Measurements from ENCODE around the gene GTF2H2C. TPM values are rescaled to one million over a fixed set of nuclear protein-coding genes. Genes with fewer than 3 reads are reported as not detected.
"Not testable (repeated sequence)": the region's sequence is repeated elsewhere in the genome, so short reads cannot be mapped to it uniquely, and the experiment has no call there.

GTF2H2C gene
- 42.3 TPM for total RNA-seq

DNA sequence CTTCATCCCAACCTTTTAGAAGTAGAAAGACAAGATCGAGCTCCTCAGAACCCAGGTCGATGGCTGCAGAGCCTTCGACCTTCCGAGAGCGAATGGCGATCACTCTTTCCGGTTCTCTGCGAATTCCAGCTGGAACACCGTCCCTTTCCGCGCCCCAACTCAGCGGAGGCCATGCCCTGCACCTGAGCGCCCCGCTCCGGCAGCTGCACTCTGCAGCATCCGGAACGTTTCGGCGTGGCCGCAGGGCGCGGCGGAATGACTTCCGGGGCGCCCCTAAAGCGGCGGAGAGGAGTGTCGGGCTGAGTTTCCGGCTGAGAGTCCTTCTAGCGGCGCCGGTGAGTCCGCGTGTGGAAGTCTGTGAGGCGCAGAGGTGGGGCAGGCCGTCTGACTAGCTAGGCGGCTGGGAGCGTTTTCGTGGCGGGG, at the start of gene GTF2H2C:
Gene GTF2H2C (plus strand): TSS at position 284 of the 423 bp plus-strand sequence. CDS start 4,942 bp downstream, outside the sequence.
- peak; percentile 74 for DNase-seq

DNA sequence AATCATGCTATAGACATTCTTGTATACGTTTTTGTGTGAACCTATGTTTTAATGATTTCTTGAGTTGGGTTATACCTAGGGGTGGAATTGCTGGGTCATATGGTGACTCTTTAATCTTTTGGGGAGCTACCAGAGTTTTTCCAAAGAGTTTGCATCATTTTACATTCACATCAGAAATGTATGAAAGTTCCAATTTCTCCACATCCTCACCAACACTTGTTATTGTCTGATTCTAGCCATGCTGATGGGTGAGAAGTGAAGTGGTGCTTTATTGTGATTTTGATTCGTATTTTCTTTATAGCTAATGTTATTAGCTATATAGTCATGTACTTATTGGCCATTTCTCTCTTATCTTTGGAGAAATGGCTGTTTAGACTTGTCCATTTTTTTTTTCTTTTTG, 49.3 kb upstream of the GTF2H2C start:
- DNase-seq, result no peak

DNA sequence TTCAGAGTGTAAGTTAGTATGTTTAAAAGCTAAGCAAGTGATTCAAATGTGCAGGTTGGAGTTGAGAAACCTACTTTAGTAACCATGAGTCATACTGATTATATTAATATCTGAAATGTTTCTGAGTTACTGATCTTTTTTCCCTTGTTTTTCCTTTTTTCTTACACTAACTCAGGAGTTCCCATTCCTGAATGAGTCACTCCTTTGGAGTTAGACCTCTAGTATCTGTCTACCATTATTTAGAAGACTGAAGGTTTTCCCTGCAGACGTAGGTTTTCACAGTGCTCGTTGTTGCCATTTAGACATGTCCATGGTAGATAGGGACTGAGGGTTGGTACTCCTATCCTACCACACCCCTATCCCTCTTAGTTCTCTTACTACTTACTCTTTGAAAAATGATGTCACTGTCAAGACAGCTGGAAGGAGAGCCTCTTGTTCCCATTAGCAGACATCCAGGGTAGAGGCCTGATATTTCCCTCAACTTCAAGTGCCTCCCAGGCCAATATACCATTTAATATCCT, 47.2 kb upstream of the GTF2H2C start:
- DNase-seq, result no peak

GRCh38 chr5:69515570-69515969, 44.4 kb upstream of the GTF2H2C start:
- DNase-seq, result not testable (repeated sequence)

- DNase-seq, result no peak
These were observed 43.2 kb upstream of the GTF2H2C start for GRCh38 chr5:69516769-69517168.

- peak; percentile 29 for DNase-seq
These were observed 42.2 kb upstream of the GTF2H2C start for GRCh38 chr5:69517763-69518212.

- no peak for DNase-seq
These were observed 40.7 kb upstream of the GTF2H2C start for GRCh38 chr5:69519285-69519684.

GRCh38 chr5:69522035-69522434, 38.0 kb upstream of the GTF2H2C start:
- DNase-seq, result no peak

DNA sequence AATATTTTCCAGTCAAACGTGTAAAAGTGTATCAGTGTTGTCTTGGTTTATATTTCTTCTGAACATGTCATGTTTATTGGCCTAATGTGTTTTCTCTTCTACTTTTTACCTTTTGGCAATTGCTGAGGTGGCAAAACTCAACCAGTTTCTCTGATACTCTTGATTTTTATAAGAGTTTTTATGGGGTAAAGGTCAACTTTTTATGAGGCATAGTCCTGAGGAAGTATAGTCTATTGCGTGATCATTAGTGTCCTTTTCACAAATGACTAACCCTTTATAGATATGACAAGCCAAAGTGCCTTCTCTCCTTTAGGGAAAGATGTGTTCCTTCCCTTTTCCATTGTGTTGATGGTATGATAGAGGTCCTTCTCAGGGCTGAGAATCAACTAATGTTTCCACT, 34.5 kb upstream of the GTF2H2C start:
- DNase-seq, result no peak

DNA sequence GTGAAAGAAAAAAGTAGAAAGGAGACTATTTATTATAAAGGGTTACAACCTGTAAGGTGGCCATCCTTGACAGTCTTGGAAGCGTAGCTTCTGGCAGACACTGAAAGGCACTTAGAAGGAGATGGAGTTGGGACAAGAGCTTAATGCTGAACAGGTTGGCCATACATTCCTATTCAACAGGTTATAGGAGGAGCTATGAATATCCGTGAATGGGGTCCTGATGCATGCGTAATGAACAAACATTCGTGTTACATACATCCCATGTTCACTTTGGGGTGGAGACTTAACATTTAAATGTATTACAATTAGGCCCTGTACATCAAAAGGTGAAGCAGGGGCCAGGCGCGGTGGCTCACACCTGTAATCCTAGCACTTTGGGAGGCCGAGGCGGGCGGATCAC, 33.3 kb upstream of the GTF2H2C start:
- no peak for DNase-seq

DNA sequence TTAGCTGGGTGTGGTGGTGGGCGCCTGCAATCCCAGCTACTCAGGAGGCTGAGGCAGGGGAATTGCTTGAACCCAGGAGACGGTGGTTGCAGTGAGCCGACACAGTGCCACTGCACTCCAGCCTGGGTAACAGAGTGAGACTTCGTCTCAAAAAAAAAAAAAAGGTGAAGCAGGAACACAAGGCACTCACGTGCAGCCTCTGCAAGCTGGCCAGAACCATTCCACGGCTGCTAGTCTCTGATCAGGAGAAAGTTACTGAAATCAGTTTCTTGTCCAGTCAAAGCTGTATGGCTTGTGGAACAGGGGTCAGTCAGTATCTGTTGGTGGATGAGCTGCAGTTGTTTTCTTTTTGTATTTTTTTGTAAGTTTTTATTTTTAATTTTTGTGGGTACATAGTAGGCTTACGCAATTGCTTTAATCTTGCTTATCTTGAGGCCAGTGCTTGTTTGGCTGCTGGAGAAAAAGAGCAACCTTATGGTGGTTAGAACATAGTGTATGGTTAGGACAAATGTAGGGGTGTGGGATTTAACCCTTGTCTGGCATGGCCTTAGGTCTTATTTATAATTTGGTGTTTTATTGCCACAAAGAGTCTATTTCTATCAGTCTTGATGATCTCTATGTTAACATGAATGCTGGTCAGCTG, 32.7 kb upstream of the GTF2H2C start:
- DNase-seq, result no peak

DNA sequence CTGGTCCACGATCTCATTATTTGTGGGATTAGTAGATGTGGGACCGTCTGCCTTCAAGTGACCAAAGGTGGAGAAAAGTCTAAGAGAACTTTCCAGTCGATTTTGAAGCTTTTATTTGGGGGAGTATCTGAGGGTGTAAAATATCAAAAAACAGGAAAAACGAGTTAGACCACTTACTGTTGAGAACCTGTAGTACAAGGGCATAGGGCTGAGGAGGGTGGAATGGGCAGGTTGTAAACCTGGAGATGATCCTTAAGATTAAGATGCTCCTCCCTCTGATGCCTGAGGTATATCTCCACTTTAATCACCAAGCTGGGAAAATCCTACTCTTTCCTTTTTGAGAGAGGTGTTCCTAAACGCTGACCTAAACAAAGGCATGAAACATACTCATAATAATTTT, 32.0 kb upstream of the GTF2H2C start:
- peak; percentile 20 for DNase-seq

DNA sequence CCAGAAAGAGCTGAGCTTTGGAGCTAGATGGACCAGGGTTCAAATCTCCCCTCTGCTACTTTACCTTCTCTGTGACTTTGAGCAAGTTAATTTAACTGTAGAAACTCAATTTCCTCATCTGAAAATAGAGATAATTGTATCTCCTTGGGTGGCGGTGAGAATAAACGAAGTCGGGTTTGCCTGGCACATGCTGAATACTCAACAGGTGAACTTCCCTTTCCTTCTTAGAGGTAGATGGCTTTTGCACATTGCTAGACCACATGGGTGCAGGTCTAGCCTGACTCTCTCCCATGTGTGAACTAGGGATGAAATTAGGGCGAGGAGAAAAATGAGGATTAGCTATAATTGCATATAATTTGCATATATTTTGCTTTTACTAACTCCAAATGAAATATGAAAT, 31.4 kb upstream of the GTF2H2C start:
- DNase-seq, result no peak

GRCh38 chr5:69530561-69531405, 29.2 kb upstream of the GTF2H2C start:
- DNase-seq, result no peak

DNA sequence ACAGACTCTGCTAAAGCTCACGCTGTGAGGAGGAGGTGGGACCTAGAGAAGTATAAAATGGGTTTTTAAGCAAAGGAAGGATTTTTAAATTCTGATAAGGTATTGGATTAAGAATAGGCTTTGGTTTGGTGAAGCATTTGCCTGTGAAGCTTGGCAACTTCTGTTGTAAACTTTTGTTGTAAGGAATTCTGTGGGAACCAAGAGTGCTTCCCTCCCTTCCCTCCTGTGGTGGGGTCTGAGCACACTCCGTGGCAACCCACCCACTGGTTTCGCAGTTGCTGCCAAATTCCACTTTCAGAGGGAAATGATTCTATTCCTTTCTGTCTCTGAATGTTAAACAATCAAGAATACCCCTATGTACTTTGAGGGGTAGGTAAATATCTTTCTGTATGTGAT, 28.6 kb upstream of the GTF2H2C start:
- DNase-seq, result no peak

GRCh38 chr5:69537911-69538310, 22.1 kb upstream of the GTF2H2C start:
- DNase-seq, result not testable (repeated sequence)

- DNase-seq, result not testable (repeated sequence)
These were observed 21.3 kb upstream of the GTF2H2C start for GRCh38 chr5:69538735-69539134.

DNA sequence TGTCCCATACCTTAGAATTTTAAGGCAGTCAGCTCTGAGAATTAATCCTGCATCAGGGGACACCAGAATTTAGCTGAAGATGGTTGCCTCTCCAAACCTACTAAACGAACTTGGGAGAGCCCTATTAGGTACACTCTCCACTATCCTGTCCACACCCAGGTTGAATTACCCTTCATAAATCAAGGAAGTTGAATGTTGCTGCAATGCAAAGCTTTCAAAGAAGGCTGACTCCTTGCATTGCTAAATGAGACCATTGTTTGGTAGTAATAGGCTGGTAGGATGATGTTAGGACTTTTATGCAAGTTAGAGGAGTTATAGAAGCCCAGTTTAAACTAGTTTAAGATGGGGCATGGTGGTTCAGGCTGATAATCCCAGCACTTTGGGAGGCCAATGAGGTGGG, 18.6 kb upstream of the GTF2H2C start:
- not testable (repeated sequence) for DNase-seq

DNA sequence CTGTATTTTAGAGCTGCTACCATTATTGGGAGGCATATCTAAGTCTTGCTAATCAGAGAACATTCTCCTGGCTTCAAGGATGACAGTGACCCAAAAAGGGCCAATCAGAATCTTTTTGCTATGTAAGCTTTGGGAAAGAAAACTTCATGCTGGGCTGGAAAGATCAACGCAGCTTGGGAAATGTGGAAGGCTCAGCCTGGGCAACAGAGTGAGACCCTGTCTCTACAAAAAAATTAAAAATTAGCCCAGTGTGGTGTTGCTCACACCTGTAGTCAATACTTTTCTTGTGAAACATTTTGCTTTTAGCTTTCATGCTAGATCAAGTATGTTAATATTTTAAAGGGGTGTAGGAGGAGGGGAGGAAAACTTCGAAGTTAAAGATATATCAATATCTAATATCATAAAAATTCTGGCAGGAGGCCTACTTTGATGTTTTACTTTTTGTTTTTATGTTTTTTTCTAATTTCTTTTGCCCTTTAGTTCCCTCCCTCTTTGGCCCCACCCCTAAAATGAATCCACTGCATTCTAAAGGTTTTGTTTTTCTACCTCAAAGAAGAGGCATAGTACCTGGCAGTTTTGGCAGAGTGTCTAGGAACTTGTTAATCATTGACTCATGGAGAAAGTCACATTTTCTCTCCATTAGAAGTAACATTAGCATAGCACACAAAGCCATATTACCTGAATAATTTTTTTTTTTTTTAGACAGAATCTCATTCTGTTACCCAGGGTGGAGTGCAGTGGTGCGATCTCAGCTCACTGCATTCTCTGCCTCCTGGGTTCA, 17.0 kb upstream of the GTF2H2C start:
- not testable (repeated sequence) for DNase-seq

GRCh38 chr5:69544602-69545001, 15.4 kb upstream of the GTF2H2C start:
- DNase-seq, result not testable (repeated sequence)

DNA sequence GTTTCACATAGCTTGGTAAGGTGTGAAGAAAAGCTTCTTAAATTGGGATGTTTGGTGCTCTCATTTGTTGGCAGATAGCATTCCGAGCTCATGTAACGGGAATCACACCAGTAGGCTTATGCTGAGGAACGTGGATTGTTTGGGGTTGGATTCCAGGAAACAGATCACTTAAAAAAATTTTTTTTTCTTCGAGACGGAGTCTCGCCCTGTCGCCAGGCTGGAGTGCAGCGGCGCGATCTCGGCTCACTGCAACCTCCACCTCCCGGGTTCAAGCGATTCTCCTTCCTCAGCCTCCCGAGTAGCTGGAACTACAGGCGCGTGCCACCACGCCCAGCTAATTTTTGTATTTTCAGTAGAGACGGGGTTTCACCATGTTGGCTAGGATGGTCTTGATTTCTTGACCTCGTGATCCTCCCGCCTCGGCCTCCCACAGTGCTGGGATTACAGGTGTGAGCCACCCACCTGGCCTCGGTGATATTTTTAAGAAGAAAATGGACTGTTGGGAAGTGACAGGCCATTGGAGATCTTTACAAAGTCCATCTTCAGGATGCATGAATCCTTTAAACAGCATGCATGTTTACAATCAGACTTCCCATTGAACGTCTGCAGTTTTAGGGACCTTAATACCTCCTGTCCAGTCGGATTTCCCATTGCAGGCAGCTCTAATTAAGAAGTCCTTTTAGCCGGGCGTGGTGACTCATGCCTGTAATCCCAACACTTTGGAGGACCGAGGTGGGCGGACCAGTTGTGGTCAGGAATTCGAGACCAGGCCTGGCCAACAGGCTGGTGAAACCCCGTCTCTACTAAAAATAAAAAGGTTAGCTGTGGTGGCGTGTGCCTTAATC, 818 bp downstream of the GTF2H2C start:
- DNase-seq, result not testable (repeated sequence)
